Mesenchymal stem cell (in vitro differentiated cells and primary cell): ENCODE measurements around the gene TMSB10. TPM values are rescaled to one million over a fixed set of nuclear protein-coding genes. Genes with fewer than 3 reads are reported as not detected.

ENCODE experiments used
- DNase-seq: peaks from one replicate; pipeline ENCODE4 v3.0.0-alpha.2; 2013
- H2AFZ ChIP-seq: one replicate; pipeline ENCODE4 v1.6.1; 2013; ENCODE audit warnings: low read depth, mild to moderate bottlenecking, control low read depth, inconsistent platforms, low read length, moderate library complexity
- H2AK5ac ChIP-seq: 2 replicates; pipeline ENCODE4 v1.6.1; 2013; ENCODE audit warnings: low read length, moderate library complexity, mild to moderate bottlenecking, inconsistent platforms; ENCODE audit not compliant: severe bottlenecking
- H2BK120ac ChIP-seq: one replicate; pipeline ENCODE4 v1.6.1; 2013; ENCODE audit warnings: low read depth, mild to moderate bottlenecking, inconsistent platforms, low read length, moderate library complexity
- H2BK12ac ChIP-seq, 2 experiments: one replicate each; pipeline ENCODE4 v1.6.1; 2013; ENCODE audit warnings: inconsistent platforms in 2 of 2, low read length in 2 of 2, mild to moderate bottlenecking in 2 of 2, moderate library complexity in 2 of 2, control low read depth in 1 of 2
- H2BK15ac ChIP-seq: one replicate; pipeline ENCODE4 v1.6.1; 2013; ENCODE audit warnings: mild to moderate bottlenecking, low read depth, inconsistent platforms; ENCODE audit not compliant: poor library complexity, severe bottlenecking
- H2BK5ac ChIP-seq: 2 replicates; pipeline ENCODE4 v1.6.1; 2013; ENCODE audit warnings: low read depth, mild to moderate bottlenecking, low read length, control low read depth, inconsistent platforms; ENCODE audit not compliant: poor library complexity, severe bottlenecking
- H3K14ac ChIP-seq, 2 experiments: one replicate each; pipeline ENCODE4 v1.6.1; 2013; ENCODE audit warnings: inconsistent platforms in 2 of 2, low read length in 2 of 2, control low read depth in 1 of 2, mild to moderate bottlenecking in 1 of 2, moderate library complexity in 1 of 2
- H3K18ac ChIP-seq, 2 experiments: one replicate each; pipeline ENCODE4 v1.6.1; 2013; ENCODE audit warnings: inconsistent platforms in 2 of 2, low read length in 2 of 2, control low read depth in 1 of 2, low read depth in 1 of 2, mild to moderate bottlenecking in 1 of 2
- H3K23ac ChIP-seq, 2 experiments: one replicate each; pipeline ENCODE4 v1.6.1; 2013; ENCODE audit warnings: inconsistent platforms in 2 of 2, low read length in 2 of 2, mild to moderate bottlenecking in 2 of 2, moderate library complexity in 2 of 2, control low read depth in 1 of 2
- H3K27ac ChIP-seq: 2 replicates; pipeline ENCODE4 v1.5.1; 2013; ENCODE audit warnings: mild to moderate bottlenecking, moderate library complexity, low read length, control low read depth, inconsistent platforms; ENCODE audit not compliant: poor library complexity, severe bottlenecking
- H3K27me3 ChIP-seq, 2 experiments: 2 replicates each; pipeline versions ENCODE4 v1.6.1 to v1.7.0; 2013; ENCODE audit warnings: low read length in 2 of 2, mild to moderate bottlenecking in 2 of 2, moderate library complexity in 2 of 2, control low read depth in 1 of 2, inconsistent platforms in 1 of 2; ENCODE audit not compliant: control insufficient read depth in 1 of 2, insufficient read depth in 1 of 2
- H3K36me3 ChIP-seq, 2 experiments: 2 replicates each; pipeline versions ENCODE4 v1.6.1 to v1.7.0; 2013; ENCODE audit warnings: low read length in 2 of 2, control low read depth in 1 of 2, inconsistent platforms in 1 of 2, low read depth in 1 of 2, mild to moderate bottlenecking in 1 of 2; ENCODE audit not compliant: insufficient read depth in 2 of 2, control insufficient read depth in 1 of 2
- H3K4ac ChIP-seq, 2 experiments: one replicate each; pipeline ENCODE4 v1.6.1; 2013; ENCODE audit warnings: inconsistent platforms in 2 of 2, low read length in 2 of 2, mild to moderate bottlenecking in 2 of 2, moderate library complexity in 2 of 2, control low read depth in 1 of 2, low read depth in 1 of 2
- H3K4me1 ChIP-seq: 2 replicates; pipeline ENCODE4 v1.6.1; 2013; ENCODE audit warnings: low read depth, low read length, control low read depth; ENCODE audit not compliant: control insufficient read depth, insufficient read depth
- H3K4me2 ChIP-seq: 2 replicates; pipeline ENCODE4 v1.6.1; 2013; ENCODE audit warnings: low read length, mild to moderate bottlenecking, inconsistent platforms; ENCODE audit not compliant: poor library complexity, severe bottlenecking
- H3K4me3 ChIP-seq, 2 experiments: 2 replicates each; pipeline versions ENCODE4 v1.5.1 to v1.7.0; 2013; ENCODE audit warnings: low read length in 2 of 2, mild to moderate bottlenecking in 2 of 2, control low read depth in 1 of 2, low read depth in 1 of 2; ENCODE audit not compliant: insufficient read depth in 1 of 2
- H3K79me1 ChIP-seq: replicated peaks from 2 replicates; pipeline ENCODE4 v1.6.1; 2013; ENCODE audit warnings: mild to moderate bottlenecking, control low read depth, low read length, inconsistent platforms; ENCODE audit not compliant: poor library complexity, severe bottlenecking
- H3K9ac ChIP-seq: 2 replicates; pipeline ENCODE4 v1.7.0; 2013; ENCODE audit warnings: mild to moderate bottlenecking, low read length, moderate library complexity
- H3K9me3 ChIP-seq: 2 replicates; pipeline ENCODE4 v1.7.0; 2013; ENCODE audit warnings: mild to moderate bottlenecking, low read length; ENCODE audit not compliant: control insufficient read depth
- H4K8ac ChIP-seq: one replicate; pipeline ENCODE4 v1.6.1; 2013; ENCODE audit warnings: inconsistent platforms, mild to moderate bottlenecking, low read length, moderate library complexity
- H4K91ac ChIP-seq: one replicate; pipeline ENCODE4 v1.6.1; 2013; ENCODE audit warnings: mild to moderate bottlenecking, low read length, inconsistent platforms
- WGBS: methylation state at CpG from one replicate; pipeline ENCODE4 v1.1.7; 2013; ENCODE audit warnings: mixed read lengths; 5-methylcytosine and 5-hydroxymethylcytosine counted together
- polyA plus RNA-seq, 2 experiments: library from polyadenylated mRNA; stranded (reverse); fragments of 200-250 nt; gene quantifications; one replicate each; pipeline ENCODE4 v1.2.3, GENCODE V29; 2013

The TMSB10 gene
- polyA plus RNA-seq (2013, experiment 1 of 2), result 4,228 TPM
- polyA plus RNA-seq (2013, experiment 2 of 2), result 4,226 TPM

DNA sequence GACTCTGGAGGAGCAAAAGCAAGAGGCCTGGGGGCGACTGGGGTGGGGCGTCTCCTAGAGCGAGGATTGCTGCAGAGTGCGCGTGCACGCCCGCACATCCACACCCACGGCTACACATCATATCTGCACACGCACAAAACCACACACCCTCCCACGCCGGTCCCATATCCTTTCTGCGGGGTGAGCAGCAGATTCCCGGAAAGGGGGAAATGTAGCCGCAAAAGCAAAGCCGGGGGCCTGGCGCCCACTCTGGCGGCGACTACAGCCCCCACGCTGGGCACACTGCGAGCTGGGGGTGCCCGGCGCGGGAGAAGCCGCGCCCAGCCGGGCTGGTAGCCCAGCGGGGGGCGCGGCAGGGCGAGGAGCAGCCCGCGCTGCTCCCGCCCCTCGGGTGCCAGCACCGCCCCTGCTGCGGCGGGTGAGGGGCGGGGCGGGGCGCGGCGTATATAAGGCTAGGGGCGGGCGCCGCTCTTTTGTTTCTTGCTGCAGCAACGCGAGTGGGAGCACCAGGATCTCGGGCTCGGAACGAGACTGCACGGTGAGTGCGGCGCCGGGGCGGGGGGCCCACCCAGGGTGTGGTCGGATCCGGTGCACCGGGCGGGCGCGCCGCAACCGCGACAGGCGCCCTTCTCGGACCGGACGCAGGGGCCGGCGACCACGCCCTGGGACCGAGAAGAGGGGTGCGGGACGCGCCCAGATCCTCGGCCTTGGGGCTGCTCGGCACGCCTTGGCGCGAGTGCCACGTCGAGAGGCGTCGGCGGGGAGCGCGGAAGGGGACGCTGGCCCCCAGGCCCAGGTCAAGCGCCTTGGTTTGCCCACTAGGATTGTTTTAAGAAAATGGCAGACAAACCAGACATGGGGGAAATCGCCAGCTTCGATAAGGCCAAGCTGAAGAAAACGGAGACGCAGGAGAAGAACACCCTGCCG lies at the start of gene TMSB10:
Gene TMSB10 (plus strand): TSS at position 476 of the 927 bp plus-strand sequence.
- Histone ChIP-seq H3K4me2 (peak within 1 kb of the TSS; percentile 92), H3K9ac (peak within 1 kb of the TSS; percentile 100), H3K36me3 (peaks cover 17 to 21% of the 10 kb centered on the region in 2 experiments), H3K27ac (peak within 1 kb of the TSS; percentile 86), H3K23ac (peak within 1 kb of the TSS; percentile 14 to 85), H3K79me1 (peaks cover 3% of the 10 kb centered on the region), H2BK15ac (peak within 1 kb of the TSS; percentile 94), H3K27me3 (no peaks in the 10 kb centered on the region), H2BK12ac (peak within 1 kb of the TSS in 1 of 2 experiments; percentile 95), H2AFZ (peak within 1 kb of the TSS; percentile 86), H3K14ac (peak within 1 kb of the TSS; percentile 64 to 99), H2BK120ac (peak within 1 kb of the TSS; percentile 91), H2AK5ac (peak within 1 kb of the TSS; percentile 61), H3K18ac (peak within 1 kb of the TSS; percentile 99), H4K8ac (peak within 1 kb of the TSS; percentile 96), H3K9me3 (no peaks in the 10 kb centered on the region), H2BK5ac (peak within 1 kb of the TSS; percentile 84), H3K4ac (peak within 1 kb of the TSS; percentile 92 to 100), H3K4me3 (peak within 1 kb of the TSS; percentile 98 to 99), H4K91ac (peak within 1 kb of the TSS; percentile 97), H3K4me1 (peaks cover 2% of the 10 kb centered on the region)
- under 1% methylated on average over 85 of the region's 94 CpGs for WGBS
- peak; percentile 87 for DNase-seq

DNA sequence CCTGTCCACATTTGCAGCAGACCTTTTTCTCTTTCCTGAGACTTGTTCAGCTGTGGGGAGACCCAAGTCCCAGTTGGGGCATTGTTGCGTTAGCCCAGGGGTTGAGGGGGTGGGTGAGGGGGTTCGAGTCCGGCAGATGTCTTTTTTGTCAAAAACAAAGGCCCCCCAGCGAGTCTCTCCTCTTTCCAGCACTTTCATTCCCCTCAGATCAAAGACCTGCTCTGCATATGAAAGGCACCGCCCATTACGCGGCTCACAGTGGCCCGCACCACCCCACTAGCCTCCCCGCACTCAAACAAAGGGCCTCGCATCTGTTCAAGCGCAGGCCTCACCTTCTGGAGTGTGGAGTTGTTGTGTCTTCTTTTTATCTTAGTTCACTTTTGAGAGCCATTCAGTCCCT lies 49.7 kb upstream of the TMSB10 start:
- no peak overlapping the region for H4K91ac ChIP-seq
- H4K8ac ChIP-seq, result no peak overlapping the region
- no peak overlapping the region for H2AK5ac ChIP-seq
- no peaks in the 10 kb centered on the region for H3K9me3 ChIP-seq
- H2BK5ac ChIP-seq, result no peak overlapping the region
- no peak for DNase-seq
- no peaks in the 10 kb centered on the region for H3K36me3 ChIP-seq
- H3K79me1 ChIP-seq, result no peaks in the 10 kb centered on the region
- H2BK12ac ChIP-seq, result no peak overlapping the region
- no peak overlapping the region for H2BK120ac ChIP-seq
- WGBS, result 0% methylated on average over 1 of the region's 11 CpGs
- no peak overlapping the region for H3K4me3 ChIP-seq
- H3K27me3 ChIP-seq, result peaks cover 0 to 14% of the 10 kb centered on the region in 2 experiments
- no peak overlapping the region for H3K14ac ChIP-seq
- no peak overlapping the region for H3K27ac ChIP-seq
- no peak overlapping the region for H3K4ac ChIP-seq
- H2AFZ ChIP-seq, result no peak overlapping the region
- no peak overlapping the region for H3K18ac ChIP-seq
- no peak overlapping the region for H2BK15ac ChIP-seq
- H3K23ac ChIP-seq, result no peak overlapping the region
- no peak overlapping the region for H3K9ac ChIP-seq
- no peak overlapping the region for H3K4me2 ChIP-seq
- H3K4me1 ChIP-seq, result no peaks in the 10 kb centered on the region

DNA sequence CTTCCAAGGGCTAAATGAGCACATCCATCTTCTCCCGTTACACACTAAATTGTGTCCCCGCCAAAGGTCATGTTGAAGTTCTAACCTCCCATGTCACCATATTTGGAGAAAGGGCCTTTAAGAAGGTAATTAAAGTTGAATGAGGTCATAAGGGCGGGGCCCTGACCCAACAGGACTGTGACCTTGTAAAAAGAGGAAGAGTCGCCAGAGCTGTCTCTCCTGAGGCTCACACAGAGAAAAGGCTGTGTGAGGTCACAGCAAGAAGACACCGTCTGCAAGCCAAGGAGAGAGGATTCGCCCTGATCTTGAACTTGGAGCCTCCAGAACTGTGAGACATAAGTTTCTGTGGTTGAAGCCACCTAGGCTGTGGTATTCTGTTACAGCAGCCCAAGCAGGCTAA lies 48.7 kb upstream of the TMSB10 start:
- WGBS, result 67% methylated on average over 5 of the region's 6 CpGs
- no peak overlapping the region for H3K14ac ChIP-seq
- H3K4me1 ChIP-seq, result no peaks in the 10 kb centered on the region

DNA sequence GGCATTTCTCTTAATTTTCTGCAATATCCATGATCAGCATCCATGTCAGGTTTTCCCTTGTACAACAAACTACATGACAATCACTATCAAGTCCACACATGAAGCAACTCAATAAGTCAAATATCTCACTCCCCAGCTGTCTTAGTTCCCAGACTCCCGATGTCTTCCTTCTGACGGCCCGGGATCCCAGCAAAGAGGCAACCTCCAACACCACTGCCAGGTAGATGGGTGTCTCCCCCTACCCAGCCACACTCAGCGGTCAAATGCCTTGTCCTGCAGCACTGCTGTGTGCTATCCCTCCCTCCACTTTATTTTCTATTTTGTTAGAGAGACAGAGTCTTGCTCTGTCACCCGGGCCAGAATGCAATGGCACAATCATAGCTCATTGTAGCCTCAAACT lies 47.9 kb upstream of the TMSB10 start:
- Histone ChIP-seq H3K79me1 (no peaks in the 10 kb centered on the region), H2BK5ac (no peak overlapping the region), H4K91ac (no peak overlapping the region), H2AFZ (no peak overlapping the region), H3K23ac (no peak overlapping the region), H3K14ac (no peak overlapping the region), H3K4me3 (no peak overlapping the region), H3K4ac (no peak overlapping the region), H2BK15ac (no peak overlapping the region), H3K18ac (no peak overlapping the region), H3K9ac (no peak overlapping the region), H3K9me3 (no peaks in the 10 kb centered on the region), H2BK120ac (no peak overlapping the region), H2BK12ac (no peak overlapping the region), H3K36me3 (no peaks in the 10 kb centered on the region), H3K27me3 (peaks cover 0 to 22% of the 10 kb centered on the region in 2 experiments), H4K8ac (no peak overlapping the region), H3K4me2 (no peak overlapping the region), H3K27ac (no peak overlapping the region), H2AK5ac (no peak overlapping the region), H3K4me1 (no peaks in the 10 kb centered on the region)
- no peak for DNase-seq
- WGBS, result 93% methylated on average over 5 of the region's 5 CpGs

More for the DNA sequence above, 48.7 kb upstream of the TMSB10 start:
- Histone ChIP-seq H3K4me3 (no peak overlapping the region), H3K79me1 (no peaks in the 10 kb centered on the region), H3K4ac (no peak overlapping the region), H2BK12ac (no peak overlapping the region), H3K9ac (no peak overlapping the region), H3K27me3 (peaks cover 0 to 17% of the 10 kb centered on the region in 2 experiments), H4K91ac (no peak overlapping the region), H3K23ac (no peak overlapping the region), H3K4me2 (no peak overlapping the region), H3K9me3 (no peaks in the 10 kb centered on the region), H3K18ac (no peak overlapping the region), H2BK15ac (no peak overlapping the region), H2AK5ac (no peak overlapping the region), H3K36me3 (no peaks in the 10 kb centered on the region), H4K8ac (no peak overlapping the region), H2AFZ (no peak overlapping the region), H3K27ac (no peak overlapping the region), H2BK120ac (no peak overlapping the region), H2BK5ac (no peak overlapping the region)
- DNase-seq, result no peak
